A673 (cell line): ENCODE measurements around the gene NPC1L1. TPM values are rescaled to one million over a fixed set of nuclear protein-coding genes. Genes with fewer than 3 reads are reported as not detected.

ENCODE experiments used
- BruUV-seq: library from RNA; stranded (reverse); fragments of 400-500 nt; replicated peaks from 2 replicates; lab custom pipeline; 2021; lab: Mats Ljungman, UMichigan
- CTCF ChIA-PET: fragments of 300-600 bp; sonication (Branson Sonifier 250); formaldehyde crosslinking; loops from one replicate; lab custom pipeline; 2022; ENCODE audit warnings: antibody characterized with exemption; lab: Charles Lee
- POLR2A ChIA-PET: fragments of 300-600 bp; sonication (Branson Sonifier 250); formaldehyde crosslinking; loops from one replicate; lab custom pipeline; 2022; ENCODE audit warnings: antibody characterized with exemption; ENCODE audit not compliant: low non-redundant PET; lab: Charles Lee
- DNase-seq: peaks from one replicate; pipeline ENCODE4 v3.0.0-alpha.2; 2015; ENCODE audit warnings: low spot score
- H3K27ac ChIP-seq: fragments of 200-600 bp; sonication (generic); 2 replicates; pipeline ENCODE4 v1.5.1; 2016; ENCODE audit warnings: mixed run types, low read depth, mild to moderate bottlenecking, mixed read lengths, antibody characterized with exemption, low read length; ENCODE audit not compliant: poor library complexity, severe bottlenecking
- H3K27me3 ChIP-seq: fragments of 200-600 bp; sonication (generic); replicated peaks from 2 replicates; pipeline ENCODE4 v1.6.1; 2017; ENCODE audit warnings: mixed run types, low read depth, mild to moderate bottlenecking, mixed read lengths, antibody characterized with exemption, low read length; ENCODE audit not compliant: insufficient read depth, poor library complexity
- H3K36me3 ChIP-seq: fragments of 200-600 bp; sonication (generic); 2 replicates; pipeline ENCODE4 v1.6.1; 2016; ENCODE audit warnings: mixed run types, mild to moderate bottlenecking, mixed read lengths, antibody characterized with exemption, low read length; ENCODE audit not compliant: insufficient read depth, poor library complexity, severe bottlenecking
- H3K4me1 ChIP-seq: fragments of 200-600 bp; sonication (generic); 2 replicates; pipeline ENCODE4 v1.6.1; 2017; ENCODE audit warnings: mixed run types, mild to moderate bottlenecking, mixed read lengths, antibody characterized with exemption, low read length; ENCODE audit not compliant: insufficient read depth, poor library complexity, severe bottlenecking
- H3K4me3 ChIP-seq: fragments of 200-600 bp; sonication (generic); 2 replicates; pipeline ENCODE4 v1.5.1; 2016; ENCODE audit warnings: low read depth, mixed run types, mild to moderate bottlenecking, mixed read lengths, low read length; ENCODE audit not compliant: poor library complexity, severe bottlenecking
- H3K9me3 ChIP-seq: fragments of 200-600 bp; sonication (generic); 2 replicates; pipeline ENCODE4 v1.6.1; 2016; ENCODE audit warnings: mixed run types, low read depth, mild to moderate bottlenecking, mixed read lengths, antibody characterized with exemption, low read length; ENCODE audit not compliant: poor library complexity, severe bottlenecking
- EZH2 ChIP-seq: fragments of 200-600 bp; sonication (generic); IDR thresholded peaks from 2 replicates; pipeline ENCODE4 v1.6.1; 2017; ENCODE audit warnings: borderline replicate concordance, low read depth, mild to moderate bottlenecking, mixed read lengths, antibody characterized with exemption, low read length; ENCODE audit not compliant: poor library complexity, severe bottlenecking
- intact Hi-C: fragments of 100-400 bp; cut with micrococcal nuclease; formaldehyde crosslinking; loops from one replicate; pipeline ENCODE4 v1.10.0; 2022; ENCODE audit not compliant: unreplicated experiment
- total RNA-seq: library from RNA; stranded (reverse); gene quantifications from 2 replicates; pipeline ENCODE4 v1.2.3, GENCODE V29; 2021
- TF ChIP-seq, protein P1 (sequence below): fragments of 300-800, 200-600 bp; sonication (generic); conservative IDR thresholded peaks from 2 replicates; pipeline ENCODE4 v1.5.1; 2017; ENCODE audit warnings: low read depth, mild to moderate bottlenecking, antibody characterized with exemption, low read length, moderate library complexity, mixed read lengths

NPC1L1 gene
- total RNA-seq, 1 experiment from 2014 or later, result not detected

DNA sequence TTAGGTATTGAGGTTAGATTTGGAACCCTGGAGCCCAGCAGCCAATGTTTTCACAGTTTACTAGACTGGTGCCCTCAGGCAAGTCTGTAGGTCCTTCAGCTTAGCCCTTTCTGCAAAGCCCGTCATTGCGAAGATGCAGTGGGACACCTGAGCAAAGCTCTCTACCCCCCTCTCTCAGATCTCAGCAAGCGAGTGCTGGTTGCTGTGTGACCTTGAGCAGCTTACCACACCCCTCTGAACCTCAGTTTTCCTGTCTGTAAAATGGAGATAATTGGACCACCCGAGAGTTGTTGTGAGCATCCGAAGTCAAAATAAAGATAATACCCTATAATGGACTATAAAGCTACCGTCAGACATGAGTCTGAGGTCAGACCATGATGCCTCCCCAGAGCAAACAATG, 3.7 kb downstream of the NPC1L1 start:
- Histone ChIP-seq H3K36me3 (no peaks in the 10 kb centered on the region), H3K4me3 (no peak overlapping the region), H3K27me3 (no peaks in the 10 kb centered on the region), H3K27ac (no peak overlapping the region), H3K9me3 (no peaks in the 10 kb centered on the region), H3K4me1 (no peaks in the 10 kb centered on the region)
- intact Hi-C loops, result no loop called here
- BruUV-seq, result no TSS peak
- DNase-seq, result no peak
- TF ChIP-seq, protein P1, sequence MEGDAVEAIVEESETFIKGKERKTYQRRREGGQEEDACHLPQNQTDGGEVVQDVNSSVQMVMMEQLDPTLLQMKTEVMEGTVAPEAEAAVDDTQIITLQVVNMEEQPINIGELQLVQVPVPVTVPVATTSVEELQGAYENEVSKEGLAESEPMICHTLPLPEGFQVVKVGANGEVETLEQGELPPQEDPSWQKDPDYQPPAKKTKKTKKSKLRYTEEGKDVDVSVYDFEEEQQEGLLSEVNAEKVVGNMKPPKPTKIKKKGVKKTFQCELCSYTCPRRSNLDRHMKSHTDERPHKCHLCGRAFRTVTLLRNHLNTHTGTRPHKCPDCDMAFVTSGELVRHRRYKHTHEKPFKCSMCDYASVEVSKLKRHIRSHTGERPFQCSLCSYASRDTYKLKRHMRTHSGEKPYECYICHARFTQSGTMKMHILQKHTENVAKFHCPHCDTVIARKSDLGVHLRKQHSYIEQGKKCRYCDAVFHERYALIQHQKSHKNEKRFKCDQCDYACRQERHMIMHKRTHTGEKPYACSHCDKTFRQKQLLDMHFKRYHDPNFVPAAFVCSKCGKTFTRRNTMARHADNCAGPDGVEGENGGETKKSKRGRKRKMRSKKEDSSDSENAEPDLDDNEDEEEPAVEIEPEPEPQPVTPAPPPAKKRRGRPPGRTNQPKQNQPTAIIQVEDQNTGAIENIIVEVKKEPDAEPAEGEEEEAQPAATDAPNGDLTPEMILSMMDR, result no peak
- TF ChIP-seq EZH2, result no peak
- ChIA-PET CTCF (interaction anchor here (0.6 kb wide), 1 partner anchor 9 kb away, joined by 4 read pairs; no protein-coding TSS in a partner anchor), POLR2A (no interaction called here)

DNA sequence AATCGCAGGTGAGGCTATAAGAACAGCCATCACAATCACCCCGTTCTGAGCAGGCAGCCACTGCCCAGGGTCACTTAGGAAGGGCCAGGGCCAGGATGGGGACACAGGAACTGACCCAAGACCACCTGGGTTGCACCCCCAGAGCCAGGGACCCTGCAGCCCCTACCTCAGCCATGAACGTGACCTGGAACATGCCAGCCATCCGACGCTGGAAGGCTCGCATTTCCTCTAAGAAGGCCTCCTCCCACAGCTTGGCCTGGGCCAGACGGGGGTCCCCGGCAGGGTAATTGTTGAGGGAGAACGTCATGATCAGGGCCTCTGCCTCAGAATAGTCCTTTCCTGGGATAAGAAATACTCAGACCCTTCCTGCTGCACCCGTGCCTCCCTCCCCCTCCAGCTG, 5.0 kb downstream of the NPC1L1 start:
- no peaks in the 10 kb centered on the region for H3K4me1 ChIP-seq
- TF ChIP-seq EZH2, result no peak
- TF ChIP-seq, protein P1, result no peak
- CTCF ChIA-PET, result no interaction called here
- H3K27me3 ChIP-seq, result no peaks in the 10 kb centered on the region
- no peaks in the 10 kb centered on the region for H3K9me3 ChIP-seq
- no TSS peak for BruUV-seq
- H3K27ac ChIP-seq, result no peak overlapping the region
- no peak overlapping the region for H3K4me3 ChIP-seq
- DNase-seq, result no peak
- H3K36me3 ChIP-seq, result no peaks in the 10 kb centered on the region
- POLR2A ChIA-PET, result no interaction called here
- intact Hi-C loops, result no loop called here

DNA sequence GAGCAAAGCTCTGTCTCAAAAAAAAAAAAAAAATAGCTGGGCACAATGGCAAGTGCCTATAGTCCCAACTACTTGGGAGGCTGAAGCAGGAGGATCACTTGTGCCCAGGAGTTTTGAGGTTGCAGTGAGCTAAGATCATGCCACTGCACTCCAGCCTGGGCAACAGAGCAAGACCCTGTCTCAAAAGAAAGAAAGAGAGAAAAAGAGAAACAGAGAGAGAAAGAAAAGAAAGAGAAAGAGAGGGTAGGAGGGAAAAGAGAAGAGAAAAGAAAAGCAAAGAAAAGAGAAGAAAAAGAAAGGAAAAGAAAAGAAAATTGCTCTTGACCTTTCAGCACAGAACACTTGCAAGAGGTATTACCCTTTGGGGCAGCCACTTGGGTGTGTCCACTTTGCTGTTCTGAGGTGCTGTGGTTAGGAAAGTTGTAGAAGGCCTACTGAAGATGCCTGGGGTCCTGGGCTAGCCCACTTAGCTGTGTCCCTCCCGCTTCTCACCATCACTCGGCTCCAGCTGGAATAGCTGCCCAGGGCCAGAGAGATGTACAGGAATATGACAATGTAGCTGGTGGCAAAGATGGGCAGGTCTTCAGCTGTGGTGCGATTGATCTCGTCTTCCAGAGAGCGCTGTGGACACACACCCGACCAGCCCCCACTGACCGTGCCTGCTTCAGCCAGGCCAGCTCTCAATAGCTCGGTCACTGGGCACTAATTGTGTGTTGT, 5.6 kb downstream of the NPC1L1 start:
- no peak for DNase-seq
- Histone ChIP-seq H3K27ac (no peak overlapping the region), H3K36me3 (no peaks in the 10 kb centered on the region), H3K9me3 (no peaks in the 10 kb centered on the region), H3K4me3 (no peak overlapping the region), H3K27me3 (no peaks in the 10 kb centered on the region), H3K4me1 (no peaks in the 10 kb centered on the region)
- POLR2A ChIA-PET, result interaction anchor here (0.6 kb wide), 1 partner anchor 15 kb away, joined by 4 read pairs; no protein-coding TSS in a partner anchor
- TF ChIP-seq EZH2, result no peak
- TF ChIP-seq, protein P1, result no peak
- BruUV-seq, result no TSS peak
- intact Hi-C loops, result no loop called here
- CTCF ChIA-PET, result no interaction called here
